ENCODE results near the gene CORO2B.

Gene CORO2B

GRCh38 chr15:68627476-68627875, 48.7 kb downstream of the CORO2B start:
- TF ChIP-seq CTCF (IDR thresholded peaks at IDR 0.05; ENCODE audit: insufficient read depth, low read length, poor library complexity, severe bottlenecking) (no peak), EZH2phosphoT487 (conservative IDR thresholded peaks at IDR 0.05; ENCODE audit: low read length) (no peak)
- Histone ChIP-seq H2AFZ (ENCODE audit: low read depth, low read length, severe bottlenecking) (no peak overlapping the region), H4K20me1 (ENCODE audit: low read depth, low read length) (no peaks in the 10 kb centered on the region), H3K27me3 (ENCODE audit: low read length) (no peaks in the 10 kb centered on the region), H3K4me2 (ENCODE audit: low read depth, low read length, poor library complexity, severe bottlenecking) (no peak overlapping the region), H3K79me2 (ENCODE audit: insufficient read depth, low read length) (no peaks in the 10 kb centered on the region), H3K9me3 (ENCODE audit: insufficient read depth, low read length) (no peaks in the 10 kb centered on the region), H3F3A (ENCODE audit: insufficient read depth) (peaks cover 3% of the 10 kb centered on the region; the same call in 1 of the 2 replicates), H3K9ac (ENCODE audit: low read length) (no peak overlapping the region), H3K27ac (ENCODE audit: low read depth, low read length) (no peak overlapping the region), H3K9me2 (replicated peaks; ENCODE audit: insufficient read depth, low read length) (no peaks in the 10 kb centered on the region), H3K36me3 (ENCODE audit: low read length) (no peaks in the 10 kb centered on the region), H3K4me3 (ENCODE audit: insufficient read depth, low read length, poor library complexity, severe bottlenecking) (no peak overlapping the region)

DNA sequence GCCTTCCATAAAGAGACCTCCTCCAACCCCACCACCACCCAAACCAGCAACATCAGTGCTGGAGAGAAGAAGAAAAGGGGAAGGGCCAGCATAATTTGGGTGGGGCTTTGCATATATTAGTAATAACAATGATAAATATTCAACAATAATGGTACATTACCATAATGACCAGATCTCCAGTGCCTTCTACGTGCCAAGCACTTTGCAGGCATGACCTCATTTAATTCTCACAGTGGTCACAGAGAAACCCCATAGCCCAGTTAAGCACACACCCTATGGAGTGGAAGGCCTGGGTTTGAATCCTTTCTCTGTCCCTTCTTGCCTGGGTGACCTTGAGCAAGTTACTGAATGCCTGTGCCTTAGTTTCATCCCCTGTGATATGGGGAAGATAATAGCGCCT, 49.2 kb downstream of the CORO2B start:
- H3K79me2 ChIP-seq (ENCODE audit: insufficient read depth, low read length), result no peaks in the 10 kb centered on the region
- no peaks in the 10 kb centered on the region for H3K9me3 ChIP-seq (ENCODE audit: insufficient read depth, low read length)
- H3K36me3 ChIP-seq (ENCODE audit: low read length), result no peaks in the 10 kb centered on the region
- no peak for TF ChIP-seq EZH2phosphoT487 (conservative IDR thresholded peaks at IDR 0.05; ENCODE audit: low read length)
- no peak overlapping the region for H3K27ac ChIP-seq (ENCODE audit: low read depth, low read length)
- no peaks in the 10 kb centered on the region for H4K20me1 ChIP-seq (ENCODE audit: low read depth, low read length)
- H3K9ac ChIP-seq (ENCODE audit: low read length), result no peak overlapping the region
- no peak overlapping the region for H3K4me3 ChIP-seq (ENCODE audit: insufficient read depth, low read length, poor library complexity, severe bottlenecking)
- peaks cover 3% of the 10 kb centered on the region; the same call in 1 of the 2 replicates for H3F3A ChIP-seq (ENCODE audit: insufficient read depth)
- H2AFZ ChIP-seq (ENCODE audit: low read depth, low read length, severe bottlenecking), result no peak overlapping the region
- no peak overlapping the region for H3K4me2 ChIP-seq (ENCODE audit: low read depth, low read length, poor library complexity, severe bottlenecking)
- no peaks in the 10 kb centered on the region for H3K9me2 ChIP-seq (replicated peaks; ENCODE audit: insufficient read depth, low read length)
- H3K27me3 ChIP-seq (ENCODE audit: low read length), result no peaks in the 10 kb centered on the region

DNA sequence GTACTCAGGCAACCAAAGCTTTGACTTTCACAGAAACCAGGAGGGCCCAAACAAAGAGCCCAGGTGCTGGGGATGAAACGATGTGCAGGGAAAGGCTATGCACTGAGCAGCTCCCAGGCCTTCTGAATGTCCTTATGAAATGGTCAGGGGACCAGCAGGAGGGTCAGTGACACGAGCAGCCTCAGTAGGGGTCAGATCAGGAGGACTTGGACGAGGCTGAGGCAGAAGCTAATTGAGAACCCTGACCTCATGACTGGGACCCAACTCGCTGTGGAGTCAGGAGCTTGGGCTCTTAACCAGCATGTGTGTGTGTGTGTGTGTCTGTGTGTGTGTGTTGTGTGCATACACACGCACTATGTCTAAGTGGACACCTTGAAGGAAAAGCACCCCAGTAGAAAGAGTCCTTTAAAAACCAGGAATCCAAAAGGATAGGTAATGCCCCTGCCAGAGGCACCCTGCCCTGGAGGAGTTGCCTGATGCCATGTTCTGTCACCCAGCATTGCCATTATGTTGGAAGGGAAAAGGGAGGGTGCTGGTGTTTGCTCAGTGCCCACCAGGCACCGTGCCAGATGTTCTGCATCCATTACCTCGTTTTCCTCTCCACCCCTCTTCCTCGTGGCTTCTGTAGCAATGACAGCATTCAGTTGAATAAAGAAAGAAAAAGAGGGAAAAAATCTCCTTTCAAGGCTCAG, 50.9 kb downstream of the CORO2B start:
- Histone ChIP-seq H3K9me3 (ENCODE audit: insufficient read depth, low read length) (no peaks in the 10 kb centered on the region), H3F3A (ENCODE audit: insufficient read depth) (peaks cover 3% of the 10 kb centered on the region; the same call in 1 of the 2 replicates), H3K27me3 (ENCODE audit: low read length) (no peaks in the 10 kb centered on the region), H3K9ac (ENCODE audit: low read length) (no peak overlapping the region), H3K36me3 (ENCODE audit: low read length) (no peaks in the 10 kb centered on the region), H3K9me2 (replicated peaks; ENCODE audit: insufficient read depth, low read length) (no peaks in the 10 kb centered on the region), H3K27ac (ENCODE audit: low read depth, low read length) (no peak overlapping the region), H3K4me3 (ENCODE audit: insufficient read depth, low read length, poor library complexity, severe bottlenecking) (no peak overlapping the region), H3K79me2 (ENCODE audit: insufficient read depth, low read length) (no peaks in the 10 kb centered on the region), H3K4me2 (ENCODE audit: low read depth, low read length, poor library complexity, severe bottlenecking) (no peak overlapping the region), H2AFZ (ENCODE audit: low read depth, low read length, severe bottlenecking) (no peak overlapping the region), H4K20me1 (ENCODE audit: low read depth, low read length) (no peaks in the 10 kb centered on the region)
- TF ChIP-seq CTCF (IDR thresholded peaks at IDR 0.05; ENCODE audit: insufficient read depth, low read length, poor library complexity, severe bottlenecking) (no peak), EZH2phosphoT487 (conservative IDR thresholded peaks at IDR 0.05; ENCODE audit: low read length) (no peak)

- H3K4me3 ChIP-seq (ENCODE audit: insufficient read depth, low read length, poor library complexity, severe bottlenecking), result no peak overlapping the region
- no peak overlapping the region for H2AFZ ChIP-seq (ENCODE audit: low read depth, low read length, severe bottlenecking)
- no peak overlapping the region for H3K9ac ChIP-seq (ENCODE audit: low read length)
- no peaks in the 10 kb centered on the region for H3K79me2 ChIP-seq (ENCODE audit: insufficient read depth, low read length)
- no peak overlapping the region for H3K4me2 ChIP-seq (ENCODE audit: low read depth, low read length, poor library complexity, severe bottlenecking)
- no peaks in the 10 kb centered on the region for H3K9me2 ChIP-seq (replicated peaks; ENCODE audit: insufficient read depth, low read length)
- no peaks in the 10 kb centered on the region for H3K36me3 ChIP-seq (ENCODE audit: low read length)
- TF ChIP-seq CTCF (IDR thresholded peaks at IDR 0.05; ENCODE audit: insufficient read depth, low read length, poor library complexity, severe bottlenecking), result no peak
- no peak for TF ChIP-seq EZH2phosphoT487 (conservative IDR thresholded peaks at IDR 0.05; ENCODE audit: low read length)
- no peak overlapping the region for H3K27ac ChIP-seq (ENCODE audit: low read depth, low read length)
- H3K9me3 ChIP-seq (ENCODE audit: insufficient read depth, low read length), result no peaks in the 10 kb centered on the region
- H3K27me3 ChIP-seq (ENCODE audit: low read length), result no peaks in the 10 kb centered on the region
- H3F3A ChIP-seq (ENCODE audit: insufficient read depth), result peaks cover 3% of the 10 kb centered on the region; the same call in 1 of the 2 replicates
- no peaks in the 10 kb centered on the region for H4K20me1 ChIP-seq (ENCODE audit: low read depth, low read length)
Observed at GRCh38 chr15:68630211-68630555, 51.4 kb downstream of the CORO2B start.
